OCI-LY3 (cell line): ENCODE results near the gene JPH3.

Source experiments
- H2AFZ ChIP-seq: fragments of 200-600, 300-600 bp; shearing (Covaris generic); 2 replicates; pipeline ENCODE4 v1.6.0; 2014; ENCODE audit warnings: antibody characterized with exemption, low read depth, low read length
- H3K27ac ChIP-seq: fragments of 200-600, 300-600 bp; sonication (generic); 2 replicates; pipeline ENCODE4 v1.5.1; 2014; ENCODE audit warnings: mild to moderate bottlenecking, low read length, moderate library complexity, mixed read lengths
- H3K27me3 ChIP-seq: fragments of 200-600, 300-600 bp; sonication (generic); 2 replicates; pipeline ENCODE4 v1.6.1; 2014; ENCODE audit warnings: low read depth, low read length, mixed read lengths
- H3K36me3 ChIP-seq: fragments of 200-600, 300-600 bp; sonication (generic); replicated peaks from 2 replicates; pipeline ENCODE3; 2014; ENCODE audit warnings: low read depth, low read length, mixed read lengths
- H3K4me1 ChIP-seq: fragments of 300-600, 200-600 bp; sonication (generic); 2 replicates; pipeline ENCODE4 v1.6.1; 2014; ENCODE audit warnings: low read length, mixed read lengths
- H3K4me2 ChIP-seq: fragments of 200-600, 300-600 bp; sonication (generic); 2 replicates; pipeline ENCODE4 v1.6.1; 2014; ENCODE audit warnings: low read length, mixed read lengths
- H3K4me3 ChIP-seq: fragments of 300-600, 200-600 bp; sonication (generic); 2 replicates; pipeline ENCODE4 v1.5.1; 2014; ENCODE audit warnings: antibody characterized with exemption, mild to moderate bottlenecking, low read length, moderate library complexity
- H3K79me2 ChIP-seq: fragments of 300-600, 200-600 bp; shearing (Covaris generic); 2 replicates; pipeline ENCODE4 v1.6.1; 2014; ENCODE audit warnings: mild to moderate bottlenecking, low read length, mixed read lengths
- H3K9ac ChIP-seq: fragments of 300-600, 200-600 bp; shearing (Covaris generic); 2 replicates; pipeline ENCODE4 v1.6.0; 2014; ENCODE audit warnings: mild to moderate bottlenecking, low read length, moderate library complexity
- H3K9me3 ChIP-seq: fragments of 200-600, 300-600 bp; shearing (Covaris generic); 2 replicates; pipeline ENCODE4 v1.6.1; 2014; ENCODE audit warnings: low read length, mixed read lengths; ENCODE audit not compliant: insufficient read depth
- H4K20me1 ChIP-seq: fragments of 200-600, 300-600 bp; sonication (generic); 2 replicates; pipeline ENCODE4 v1.6.1; 2016; ENCODE audit warnings: low read length, mixed read lengths; ENCODE audit not compliant: insufficient read depth
- CTCF ChIP-seq: fragments of 200-600, 300-600 bp; sonication (generic); IDR thresholded peaks from 2 replicates; pipeline ENCODE4 v1.5.1; 2014; ENCODE audit warnings: antibody characterized with exemption, low read length, low read depth
- EZH2phosphoT487 ChIP-seq: fragments of 200-600 bp; shearing (Covaris generic); IDR thresholded peaks from 2 replicates; pipeline ENCODE4 v1.6.1; 2018; ENCODE audit warnings: antibody characterized with exemption, mixed run types, low read depth

Gene JPH3

GRCh38 chr16:87644596-87644995 lies 42.3 kb downstream of the JPH3 start:
- peaks cover 6% of the 10 kb centered on the region; the same call in 1 of the 2 replicates for H3K27me3 ChIP-seq
- H3K4me2 ChIP-seq: no peak overlapping the region
- no peaks in the 10 kb centered on the region for H3K4me1 ChIP-seq
- no peak overlapping the region for H3K4me3 ChIP-seq
- no peaks in the 10 kb centered on the region for H4K20me1 ChIP-seq
- H3K9ac ChIP-seq: no peak overlapping the region
- no peak for TF ChIP-seq CTCF
- no peaks in the 10 kb centered on the region for H3K9me3 ChIP-seq
- H3K36me3 ChIP-seq: no peaks in the 10 kb centered on the region
- H3K27ac ChIP-seq: no peak overlapping the region
- H2AFZ ChIP-seq: no peak overlapping the region
- no peaks in the 10 kb centered on the region for H3K79me2 ChIP-seq

GRCh38 chr16:87645802-87646201 lies 43.5 kb downstream of the JPH3 start:
- H3K9me3 ChIP-seq: no peaks in the 10 kb centered on the region

DNA sequence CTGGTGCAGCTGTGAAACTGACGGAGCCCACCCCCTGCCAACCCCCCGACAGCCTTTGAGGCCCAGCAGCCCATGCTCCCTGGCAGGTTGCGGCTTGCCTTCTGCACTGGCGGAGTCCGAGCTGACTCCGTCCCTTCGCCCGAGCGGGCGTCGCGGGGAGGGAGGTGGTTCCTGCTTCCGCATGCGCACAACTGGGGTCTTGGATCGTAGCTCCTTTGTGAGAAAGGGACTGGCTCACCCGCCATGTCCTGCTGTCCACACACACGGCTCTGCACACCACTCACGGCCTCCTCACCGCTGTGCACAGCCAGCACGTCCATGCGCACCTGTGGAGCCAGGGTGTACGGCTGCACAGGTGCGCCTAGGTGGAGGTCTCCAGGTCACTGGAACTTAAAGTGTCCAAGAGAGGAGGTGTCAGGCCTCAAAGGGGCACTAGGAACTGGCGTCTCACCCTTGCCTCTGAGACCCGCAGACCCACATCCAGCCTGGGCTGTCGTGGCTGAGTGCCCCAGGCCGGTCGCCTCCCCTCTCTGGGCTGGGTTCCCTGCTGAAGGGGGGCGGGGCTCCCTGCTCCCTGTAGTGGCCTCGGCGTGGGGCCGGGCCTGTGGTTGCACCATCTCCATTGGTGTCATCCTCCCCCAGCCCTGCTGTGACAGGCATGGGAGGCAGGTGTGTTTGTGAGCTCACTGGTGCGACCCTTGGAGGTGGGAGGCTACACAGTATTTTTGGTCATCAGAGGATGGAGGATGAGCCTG lies 45.3 kb downstream of the JPH3 start:
- Histone ChIP-seq H3K4me3 (no peak overlapping the region), H3K4me1 (no peaks in the 10 kb centered on the region), H3K36me3 (no peaks in the 10 kb centered on the region), H3K27me3 (peaks cover 15% of the 10 kb centered on the region; the same call in 1 of the 2 replicates), H3K27ac (no peak overlapping the region), H3K9ac (no peak overlapping the region), H3K79me2 (no peaks in the 10 kb centered on the region), H3K4me2 (no peak overlapping the region), H2AFZ (no peak overlapping the region), H3K9me3 (no peaks in the 10 kb centered on the region), H4K20me1 (no peaks in the 10 kb centered on the region)
- TF ChIP-seq CTCF (no peak), EZH2phosphoT487 (no peak)

More at GRCh38 chr16:87645802-87646201, 43.5 kb downstream of the JPH3 start:
- peaks cover 12% of the 10 kb centered on the region; the same call in 1 of the 2 replicates for H3K27me3 ChIP-seq
- no peaks in the 10 kb centered on the region for H3K36me3 ChIP-seq
- TF ChIP-seq CTCF: no peak
- no peak for TF ChIP-seq EZH2phosphoT487
- H3K9ac ChIP-seq: no peak overlapping the region
- H4K20me1 ChIP-seq: no peaks in the 10 kb centered on the region
- H2AFZ ChIP-seq: no peak overlapping the region
- H3K27ac ChIP-seq: no peak overlapping the region
- no peak overlapping the region for H3K4me3 ChIP-seq
- H3K4me1 ChIP-seq: no peaks in the 10 kb centered on the region
- H3K4me2 ChIP-seq: no peak overlapping the region
- H3K79me2 ChIP-seq: no peaks in the 10 kb centered on the region

DNA sequence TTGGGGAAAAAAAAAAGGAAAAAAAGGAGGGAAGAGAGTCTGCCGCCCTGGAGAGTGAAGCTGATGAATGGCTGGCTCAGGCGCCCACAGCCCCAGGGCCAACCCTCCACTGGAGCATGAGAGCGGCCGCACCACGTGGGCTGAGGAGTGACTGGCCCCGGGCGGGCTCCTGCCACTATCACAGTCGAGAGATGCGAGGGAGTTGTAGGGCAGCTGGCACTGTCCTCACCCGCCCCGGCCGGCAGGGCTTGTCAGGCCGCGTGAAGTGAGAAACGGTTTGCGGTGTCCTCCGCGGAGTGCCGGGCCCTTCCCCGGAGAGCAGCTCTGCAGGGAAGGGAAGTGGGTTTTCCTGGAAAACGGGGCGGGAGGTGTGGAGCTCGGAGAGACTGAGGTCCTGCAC lies 45.9 kb downstream of the JPH3 start:
- no peak overlapping the region for H3K9ac ChIP-seq
- no peak overlapping the region for H2AFZ ChIP-seq
- no peaks in the 10 kb centered on the region for H3K9me3 ChIP-seq
- H4K20me1 ChIP-seq: no peaks in the 10 kb centered on the region
- H3K4me1 ChIP-seq: no peaks in the 10 kb centered on the region
- no peaks in the 10 kb centered on the region for H3K36me3 ChIP-seq
- H3K4me2 ChIP-seq: no peak overlapping the region
- no peak overlapping the region for H3K27ac ChIP-seq
- TF ChIP-seq EZH2phosphoT487 (no peak), CTCF (no peak)
- H3K27me3 ChIP-seq: peaks cover 15% of the 10 kb centered on the region; the same call in 1 of the 2 replicates
- H3K4me3 ChIP-seq: no peak overlapping the region
- H3K79me2 ChIP-seq: no peaks in the 10 kb centered on the region
